IPS-18c (cell line): ENCODE results near the gene SLC25A47.

ENCODE experiments used
- H3K4me3 ChIP-seq: 2 replicates; pipeline ENCODE4 v1.7.0; 2013; ENCODE audit warnings: low read depth, mild to moderate bottlenecking, low read length, moderate library complexity; ENCODE audit not compliant: insufficient read depth
- H3K9me3 ChIP-seq: one replicate; pipeline ENCODE4 v1.6.1; 2013; ENCODE audit warnings: mild to moderate bottlenecking, low read length, moderate library complexity; ENCODE audit not compliant: control insufficient read depth, insufficient read depth

Gene SLC25A47

GRCh38 chr14:100375266-100375962 lies 52.3 kb downstream of the SLC25A47 start:
- H3K9me3 ChIP-seq, result no peaks in the 10 kb centered on the region
- peak overlapping the region; percentile 88 for H3K4me3 ChIP-seq

DNA sequence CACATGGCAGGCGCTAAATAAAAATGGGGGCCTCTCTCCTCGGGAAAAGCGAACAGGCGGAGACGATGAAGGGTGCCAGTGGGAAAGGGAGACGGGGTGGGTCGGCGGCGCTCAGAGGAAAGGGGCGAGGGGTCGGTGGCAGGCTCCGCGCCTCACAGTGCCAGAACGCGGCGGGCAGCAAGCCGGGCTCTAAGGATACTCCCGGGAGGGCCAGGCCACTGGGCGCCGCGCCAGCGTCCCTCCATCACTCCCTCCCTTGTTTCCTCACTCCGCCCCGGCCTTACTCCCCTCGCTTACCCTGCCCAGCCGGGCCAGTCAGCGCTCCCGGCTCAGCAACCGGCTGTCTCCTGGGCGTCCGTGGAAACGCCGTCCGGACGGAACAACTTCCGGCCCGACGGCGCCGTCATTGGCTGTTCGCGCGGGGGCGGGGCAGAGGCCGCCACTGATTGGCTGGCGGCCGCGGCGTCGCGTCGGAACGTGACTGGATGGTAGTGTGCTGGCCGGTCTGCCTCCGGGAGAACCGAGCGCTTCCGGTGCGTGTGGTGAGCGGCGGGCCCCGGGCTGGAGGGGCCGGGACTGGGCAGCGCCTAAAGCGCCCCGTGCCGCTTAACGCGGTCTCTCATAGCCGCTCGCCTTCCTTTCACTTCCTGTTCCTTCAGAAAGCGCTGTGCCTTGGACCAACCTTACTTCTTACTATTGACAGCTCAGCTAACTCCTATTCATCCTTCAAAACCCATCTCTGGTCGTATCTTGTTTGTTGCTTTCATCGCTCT lies 53.0 kb downstream of the SLC25A47 start, which contains the start of gene WDR25:
WDR25 (plus strand) TSS at position 523 of the 773 bp plus-strand sequence.
- no peaks in the 10 kb centered on the region for H3K9me3 ChIP-seq

GRCh38 chr14:100376751-100377171 lies 53.6 kb downstream of the SLC25A47 start:
- H3K4me3 ChIP-seq, result peak overlapping the region; percentile 88
- H3K9me3 ChIP-seq, result no peaks in the 10 kb centered on the region

More for the DNA sequence above, 53.0 kb downstream of the SLC25A47 start, which contains the start of gene WDR25:
- H3K4me3 ChIP-seq, result peak within 1 kb of the TSS; percentile 88
